GM18873 (cell line): ENCODE measurements around the gene NOVA1.

Experiments used
- ATAC-seq: cut with Tn5 transposase; IDR thresholded peaks from one replicate; pipeline ENCODE4 v1.9.1; 2021; ENCODE audit warnings: mild to moderate bottlenecking, moderate library complexity, moderate number of reproducible peaks; ENCODE audit not compliant: unreplicated experiment, low FRiP score

The NOVA1 gene

DNA sequence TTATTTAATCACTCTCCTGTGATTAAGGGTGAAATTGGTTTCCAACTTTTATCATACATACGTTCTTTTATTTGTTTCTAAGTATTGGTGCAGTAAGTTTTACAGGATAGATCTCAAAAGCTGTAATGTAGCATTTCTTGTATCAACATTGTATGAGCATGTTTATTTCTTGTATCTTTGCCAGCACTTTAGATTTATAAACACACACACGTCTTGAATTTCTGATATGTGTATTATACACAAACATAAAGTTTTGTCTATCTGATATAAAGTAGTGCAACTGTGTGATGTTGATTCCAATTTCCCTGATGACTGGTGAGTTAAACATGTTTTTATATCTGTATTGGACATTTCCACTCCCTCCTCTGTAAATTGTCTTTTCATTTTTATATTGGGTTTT is 134.7 kb downstream of the NOVA1 start:
- ATAC-seq: no peak

DNA sequence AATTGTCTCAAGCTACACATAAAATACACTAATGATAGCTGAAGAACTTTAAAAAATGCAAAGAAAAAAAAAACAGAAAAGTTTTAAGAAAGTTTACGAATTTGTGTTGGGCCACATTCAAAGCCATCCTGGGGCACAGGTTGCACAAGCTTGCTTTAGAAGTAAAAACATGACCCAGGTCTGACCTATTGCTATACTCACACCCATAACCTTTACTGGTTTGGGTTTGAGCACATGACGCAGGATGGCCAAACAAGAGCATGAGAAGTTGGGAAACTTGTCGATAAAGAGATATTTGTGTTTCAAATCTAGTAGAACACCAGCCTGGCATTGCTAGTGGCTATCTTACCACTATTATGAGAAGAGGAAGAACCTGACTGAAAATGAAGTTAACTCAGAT is 143.7 kb downstream of the NOVA1 start:
- ATAC-seq: no peak

DNA sequence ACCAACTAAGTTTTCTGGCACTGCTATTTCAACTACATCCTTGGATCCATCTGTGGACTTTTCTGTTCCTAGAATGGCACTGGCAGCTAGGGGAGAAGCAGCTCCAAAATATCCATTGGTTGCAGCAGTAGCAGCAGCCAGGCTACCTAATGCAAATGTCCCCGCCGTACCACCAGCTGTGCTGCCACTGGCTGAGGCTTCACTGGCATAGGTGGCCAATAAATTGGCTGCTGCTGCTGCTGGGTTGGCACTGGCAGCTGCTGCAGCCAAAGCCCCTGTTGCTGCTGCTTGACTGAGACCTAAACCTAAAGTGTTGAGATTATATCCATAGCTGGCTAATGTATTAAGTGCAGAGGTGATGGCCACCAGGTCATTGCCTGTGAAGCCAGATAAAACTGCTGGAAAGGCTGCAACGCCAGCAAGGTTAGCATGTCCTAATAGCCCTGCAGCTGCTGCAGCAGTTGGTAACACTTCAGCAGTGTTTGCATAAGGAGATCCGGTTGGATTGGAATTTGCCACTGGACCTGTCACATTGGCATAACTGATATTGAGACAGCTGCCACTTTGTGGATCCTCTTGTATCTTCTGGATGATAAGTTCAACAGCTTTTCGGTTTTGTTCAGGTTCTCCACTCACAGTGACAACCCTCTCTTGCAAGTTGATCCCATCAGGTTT is 149.5 kb downstream of the NOVA1 start:
- no peak for ATAC-seq

DNA sequence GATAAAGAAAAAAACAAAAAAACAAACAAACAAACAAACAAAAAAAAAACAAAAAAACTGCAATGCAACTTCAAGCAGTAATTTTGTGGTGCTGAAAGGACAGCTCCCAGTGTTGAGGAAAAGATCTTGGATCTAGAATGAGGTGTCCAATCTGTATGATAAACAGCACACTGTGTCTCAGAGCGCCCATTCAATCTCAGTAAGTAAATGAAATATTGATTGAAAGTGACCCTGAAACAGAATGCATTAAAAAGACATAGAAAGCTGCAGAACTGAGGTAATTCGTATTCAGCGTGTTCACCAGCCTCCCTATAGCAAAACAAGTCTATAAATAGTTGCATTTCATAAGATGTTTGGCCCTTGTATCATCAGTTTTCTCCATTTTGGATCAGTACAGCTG is 153.0 kb downstream of the NOVA1 start:
- no peak for ATAC-seq

DNA sequence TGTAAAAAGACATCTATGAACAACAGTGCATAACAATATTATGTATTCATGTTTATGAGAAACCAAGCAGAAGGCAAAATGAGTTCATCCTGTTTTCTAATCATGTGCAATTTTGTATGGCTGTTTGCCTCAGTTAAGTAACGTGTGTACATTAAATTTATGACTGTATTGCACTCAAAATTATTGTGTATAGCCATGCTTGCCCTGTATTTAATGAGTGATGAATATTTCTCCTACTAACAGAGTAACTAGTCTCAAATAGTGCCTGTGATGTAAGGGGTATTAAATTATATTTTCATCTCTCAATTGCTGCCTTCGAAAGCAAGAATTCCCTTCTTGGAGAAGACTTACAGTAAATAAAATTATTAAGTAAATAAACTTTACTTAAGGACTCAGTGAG is 154.2 kb downstream of the NOVA1 start:
- ATAC-seq: no peak

DNA sequence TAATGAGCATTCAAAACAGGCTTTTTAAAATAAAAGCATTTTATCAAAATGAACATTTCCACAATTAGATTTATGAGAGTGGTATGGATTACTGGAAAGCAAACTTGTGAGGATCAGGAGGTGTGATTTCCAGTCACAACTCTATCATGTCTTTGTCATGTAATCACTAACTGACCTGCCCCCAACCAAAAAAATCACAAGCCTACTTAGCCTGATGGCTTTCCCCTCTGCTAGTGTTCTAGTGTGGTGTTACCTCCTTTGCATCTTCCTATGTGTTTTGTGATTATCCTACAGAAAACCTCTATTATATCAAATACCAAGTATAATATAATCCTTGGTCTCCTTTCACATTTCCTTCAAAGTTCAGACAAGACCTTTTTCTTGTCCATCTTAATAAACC is 168.6 kb downstream of the NOVA1 start:
- no peak for ATAC-seq

DNA sequence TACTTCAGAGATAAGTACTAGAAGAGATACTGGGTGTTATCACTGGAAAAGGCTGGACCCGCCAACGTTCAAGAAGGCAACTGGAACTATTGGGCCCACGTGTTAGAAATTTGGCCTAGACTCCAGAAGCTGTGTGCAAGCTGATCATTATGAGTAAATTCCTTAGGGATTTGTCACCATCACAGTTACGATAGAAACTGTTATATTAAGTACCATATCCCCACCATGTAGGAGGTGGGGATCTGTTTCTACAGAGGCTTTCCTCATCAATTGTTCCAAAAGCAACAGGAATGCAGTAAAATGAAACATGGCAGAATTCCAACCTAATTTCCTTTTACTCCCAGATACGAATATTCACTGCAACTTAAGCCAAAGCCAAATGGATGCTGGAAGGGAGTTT is 170.7 kb downstream of the NOVA1 start:
- ATAC-seq: no peak

DNA sequence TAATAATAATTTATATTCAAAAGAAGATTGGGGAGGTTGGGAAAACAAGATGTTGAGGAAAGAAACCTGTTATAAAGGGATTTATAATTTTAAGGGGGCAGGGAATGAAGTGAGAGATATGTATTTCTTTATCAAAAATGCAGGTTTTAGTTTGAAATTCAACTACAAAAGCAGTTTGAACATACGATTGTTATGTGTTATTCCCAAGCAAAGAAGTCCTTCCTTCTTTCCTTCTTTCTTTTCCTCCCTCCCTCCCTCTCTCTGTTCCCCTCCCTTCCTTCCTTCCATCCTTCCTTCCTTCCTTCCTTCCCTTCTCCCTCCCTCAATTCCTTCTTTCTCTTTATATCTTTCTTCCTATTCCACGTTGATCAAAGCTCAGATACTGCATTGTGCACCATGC is 173.3 kb downstream of the NOVA1 start:
- no peak for ATAC-seq

DNA sequence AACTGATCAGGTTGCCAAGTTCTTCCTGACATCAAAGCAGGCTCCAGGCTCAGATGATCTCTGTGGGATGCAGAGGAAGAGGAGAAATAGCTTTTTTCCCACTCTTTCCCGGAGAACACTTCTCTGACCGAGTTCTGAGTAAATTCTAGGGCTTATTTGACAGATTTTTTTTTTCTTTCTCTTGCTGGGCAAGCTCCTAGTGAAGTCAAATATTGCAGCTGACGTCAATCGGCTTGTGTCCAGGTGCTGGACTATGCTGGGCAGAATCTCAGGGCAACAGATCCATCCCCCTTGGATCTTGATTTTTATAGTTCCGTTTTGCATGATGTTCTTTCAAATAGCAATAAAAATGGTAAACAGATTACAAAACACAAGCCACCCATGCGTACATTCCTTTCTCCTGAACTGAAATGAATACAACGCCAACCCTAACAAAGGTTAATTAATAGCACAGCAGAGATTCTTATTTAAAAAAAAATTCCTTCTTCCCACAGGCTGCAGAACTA is 182.2 kb downstream of the NOVA1 start:
- no peak for ATAC-seq

DNA sequence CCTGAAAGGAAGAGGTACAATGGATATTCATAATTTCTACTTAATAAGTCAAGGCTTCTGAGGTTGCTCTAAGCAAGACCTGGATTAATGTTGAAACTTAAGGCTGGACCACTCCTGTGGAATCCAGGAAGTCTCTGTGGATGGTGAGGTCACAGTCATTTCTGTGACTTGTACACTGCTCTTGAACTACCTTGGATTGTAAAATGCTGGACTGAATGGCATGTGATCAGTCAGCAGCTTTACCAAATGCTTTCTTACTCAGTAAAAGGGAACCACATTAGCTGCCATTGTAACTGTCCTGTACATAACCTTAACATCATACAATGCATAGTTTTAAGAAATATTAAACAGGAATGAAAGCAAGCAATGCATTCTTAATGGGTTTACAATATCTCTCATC is 182.9 kb downstream of the NOVA1 start:
- ATAC-seq: no peak

DNA sequence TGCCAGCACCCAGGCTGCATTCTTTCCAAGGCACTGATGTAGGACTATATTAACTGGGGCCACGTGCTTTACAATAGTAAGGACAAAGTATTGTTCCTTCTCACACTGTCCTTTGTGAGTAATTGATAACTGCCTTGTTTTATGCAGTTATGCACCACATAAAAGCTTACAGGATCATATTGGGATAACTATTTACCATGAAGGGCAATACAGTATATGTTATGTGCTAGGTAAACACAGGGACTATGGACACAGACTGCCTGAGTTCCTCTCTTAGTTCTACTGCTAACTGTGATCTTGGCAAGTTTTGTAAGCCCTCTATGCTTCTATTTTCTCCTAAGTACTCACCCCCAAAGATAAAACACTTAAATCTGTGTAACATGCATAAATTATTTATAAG is 183.7 kb downstream of the NOVA1 start:
- ATAC-seq: no peak

DNA sequence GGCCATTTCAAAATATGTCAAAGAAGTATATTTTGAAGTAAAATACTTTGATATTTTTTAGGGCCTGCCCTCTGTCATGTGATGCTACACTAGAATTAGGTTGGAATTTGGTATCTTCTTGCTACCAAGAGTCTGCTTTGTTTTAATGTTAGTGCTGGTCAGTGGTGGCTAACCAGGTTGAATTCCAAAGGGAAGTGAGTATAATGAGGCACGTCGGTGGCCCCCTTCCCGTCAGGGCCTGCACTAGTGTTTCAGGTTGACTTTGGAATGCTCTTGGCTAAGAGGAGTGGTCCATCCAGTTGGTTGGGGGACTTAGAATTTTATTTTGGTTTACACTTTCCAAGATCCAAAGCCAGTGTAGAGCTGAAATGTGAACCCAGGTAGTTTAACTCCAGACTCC is 185.4 kb downstream of the NOVA1 start:
- no peak for ATAC-seq

DNA sequence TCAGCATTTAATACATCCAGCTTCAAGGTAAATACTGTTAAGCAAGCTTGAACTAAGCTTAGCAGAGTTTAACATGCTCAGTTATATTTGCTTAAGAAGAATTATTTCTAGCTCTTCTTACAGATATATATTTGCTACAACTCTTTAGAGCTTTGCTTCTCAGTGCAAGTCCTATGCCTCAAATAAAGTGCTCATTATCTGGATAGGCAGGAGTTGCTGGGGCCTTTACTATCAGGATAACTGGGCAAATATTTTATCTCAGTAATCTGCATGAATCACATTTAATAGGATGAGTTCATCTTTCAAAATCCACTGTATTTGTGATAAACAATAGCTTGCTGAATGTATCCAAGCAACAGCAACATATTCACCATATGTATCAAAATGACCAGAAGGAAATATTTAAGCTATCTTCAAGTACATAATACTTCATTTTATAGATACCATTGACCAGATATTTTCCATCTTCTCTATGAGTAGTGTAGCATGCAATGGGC is 187.6 kb downstream of the NOVA1 start:
- no peak for ATAC-seq

DNA sequence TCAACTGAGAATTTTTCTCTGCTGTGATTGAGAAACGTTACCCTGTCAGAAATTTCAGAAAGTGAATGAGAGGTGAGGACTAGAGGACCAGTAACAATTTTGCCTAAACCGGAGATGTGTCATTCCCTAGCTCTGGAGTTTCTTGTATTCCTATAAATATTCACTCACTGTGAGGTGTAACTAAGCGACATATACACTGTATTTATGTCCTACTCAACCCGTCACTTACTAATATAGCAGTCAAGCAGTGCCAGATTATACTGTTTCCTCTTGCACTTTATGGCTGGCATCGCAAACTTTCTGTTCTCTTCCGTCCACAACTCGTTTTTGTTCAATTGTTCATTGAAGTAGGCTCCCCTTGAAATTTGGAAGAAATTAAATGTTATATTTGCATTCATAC is 192.9 kb downstream of the NOVA1 start:
- no peak for ATAC-seq

DNA sequence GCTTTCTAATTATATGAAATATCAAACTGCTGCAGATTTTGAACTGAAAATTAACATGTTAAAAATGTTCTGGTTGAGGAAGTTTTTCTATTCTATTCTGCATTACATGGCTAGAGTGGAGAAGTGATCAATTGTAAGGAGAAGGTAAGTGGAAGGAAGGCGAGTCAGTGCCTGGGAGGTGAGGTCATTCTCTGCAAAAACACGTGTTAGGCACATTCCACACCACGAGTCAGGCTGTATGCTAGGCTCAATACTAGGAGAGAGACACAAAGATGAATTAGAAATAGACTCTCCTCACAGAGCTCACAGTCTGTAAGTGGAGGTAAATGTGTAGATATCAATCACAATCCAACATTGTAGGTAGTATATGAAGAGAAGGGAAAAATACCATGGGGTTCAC is 194.1 kb downstream of the NOVA1 start:
- ATAC-seq: no peak

DNA sequence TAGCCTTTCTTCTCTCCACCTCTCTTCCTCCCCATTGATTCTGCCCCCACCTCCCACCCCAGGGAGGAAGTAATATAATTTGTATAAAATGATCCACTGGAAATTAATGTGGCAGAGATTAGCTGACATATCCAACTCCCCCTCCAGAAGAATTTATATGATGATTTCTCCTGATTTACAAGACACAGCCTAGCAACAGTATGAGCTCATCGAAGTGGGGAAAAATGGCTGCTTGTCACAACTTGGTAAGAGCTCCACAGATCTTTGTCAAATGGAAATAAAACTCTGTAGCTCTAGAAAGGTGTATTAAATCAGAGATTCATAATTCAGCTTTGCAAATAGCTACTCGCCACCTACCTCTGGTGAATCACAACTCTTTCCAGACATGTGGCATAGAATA is 195.7 kb downstream of the NOVA1 start:
- ATAC-seq: no peak

DNA sequence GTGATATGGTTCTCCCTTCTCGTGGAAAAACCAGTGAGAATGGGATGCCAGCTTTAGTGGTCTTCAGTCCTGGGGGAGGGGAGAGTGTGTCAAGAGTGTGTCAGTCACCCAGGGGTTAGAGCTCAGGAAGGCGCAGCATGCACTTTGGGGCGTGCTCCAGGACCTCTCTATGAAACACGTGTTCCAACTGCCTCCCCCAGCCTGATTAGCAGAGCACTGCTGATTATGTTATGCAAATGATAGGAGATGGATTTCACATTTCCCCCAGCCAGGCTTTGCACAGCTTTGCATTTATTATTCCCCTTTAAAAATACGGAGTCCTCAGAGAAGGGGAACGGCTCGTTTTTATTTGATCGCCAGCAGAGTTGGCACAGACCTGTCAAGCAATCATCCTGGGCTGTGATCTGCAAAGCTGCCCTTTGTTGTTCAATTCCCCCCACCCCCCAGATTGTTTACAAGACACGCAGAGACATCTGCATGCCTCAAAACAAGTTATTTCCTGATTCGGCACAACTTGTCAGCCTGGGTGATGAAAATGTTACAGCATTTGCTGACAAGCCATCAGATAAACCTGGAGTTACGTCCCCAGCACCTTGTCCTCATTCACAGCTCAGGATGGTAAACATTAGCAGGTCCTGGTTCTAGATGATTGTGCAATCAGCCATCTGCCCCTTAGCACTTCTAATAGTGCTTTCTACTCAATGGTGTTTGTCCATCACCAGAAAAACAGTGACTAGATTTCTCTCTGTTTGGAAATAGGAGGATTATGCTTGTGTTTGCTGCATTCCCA is 196.5 kb downstream of the NOVA1 start:
- no peak for ATAC-seq

DNA sequence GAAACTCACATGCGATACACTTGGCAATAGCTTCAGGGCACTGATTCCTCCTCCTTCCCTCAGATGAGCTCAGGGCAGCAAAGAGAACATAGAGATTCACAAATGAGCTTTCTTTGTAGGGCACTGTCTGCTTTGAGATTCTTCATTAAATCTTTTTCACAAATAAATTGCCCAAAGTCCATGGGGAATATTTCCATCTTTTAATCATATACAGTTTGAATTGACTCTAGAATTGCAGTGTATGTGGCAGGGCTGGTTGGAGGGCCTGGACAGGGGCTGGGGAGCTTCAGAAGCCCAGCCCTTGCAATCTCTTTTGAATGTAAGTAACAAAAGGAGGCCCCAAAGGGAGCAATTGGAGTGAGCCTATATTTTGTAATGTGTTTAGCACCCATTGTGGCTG is 197.5 kb downstream of the NOVA1 start:
- ATAC-seq: no peak

DNA sequence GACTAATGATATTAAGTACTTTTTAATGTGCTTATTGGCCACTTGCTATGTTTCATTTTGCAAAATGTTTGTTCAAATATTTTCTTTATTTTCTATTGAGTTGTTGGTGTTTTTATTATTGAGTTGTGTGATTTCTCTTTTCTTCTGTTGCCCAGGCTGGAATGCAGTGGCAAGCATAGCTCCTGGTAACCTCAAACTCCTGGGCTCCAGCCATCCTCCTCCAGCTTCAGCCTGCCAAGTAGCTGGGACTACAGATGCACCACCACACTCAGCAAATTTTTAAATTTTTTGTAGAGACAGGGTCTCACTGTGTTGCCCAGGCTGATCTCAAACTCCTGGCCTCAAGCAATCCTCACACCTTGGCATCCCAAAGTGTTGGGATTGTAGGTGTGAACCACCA is 199.2 kb downstream of the NOVA1 start:
- no peak for ATAC-seq
